NCI-H748 treated with DMSO at 0.1 percent for 48 hours (cell line): ENCODE data around the gene STK16.

Source experiments
- DNase-seq: peaks from one replicate; lab custom pipeline; 2025; lab: John Stamatoyannopoulos, UW

STK16 gene

GRCh38 chr2:219289195-219289536, 43.9 kb downstream of the STK16 start:
- DNase-seq, result no peak

- no peak for DNase-seq
Measured at GRCh38 chr2:219289537-219290361, 44.5 kb downstream of the STK16 start.

- DNase-seq, result no peak
Measured at GRCh38 chr2:219290381-219291171, 45.3 kb downstream of the STK16 start.

- no peak for DNase-seq
Measured at GRCh38 chr2:219291394-219291793, 46.1 kb downstream of the STK16 start.

- DNase-seq, result no peak
Measured at GRCh38 chr2:219291910-219292490, 46.7 kb downstream of the STK16 start.

- no peak for DNase-seq
Measured at GRCh38 chr2:219292616-219293015, 47.3 kb downstream of the STK16 start.

- DNase-seq, result no peak
Measured at GRCh38 chr2:219293736-219294231, 48.5 kb downstream of the STK16 start.

GRCh38 chr2:219294356-219295351, 49.4 kb downstream of the STK16 start:
- DNase-seq, result peak; percentile 72

- DNase-seq, result no peak
Measured at GRCh38 chr2:219296142-219296541, 50.9 kb downstream of the STK16 start.

GRCh38 chr2:219296631-219297391, 51.5 kb downstream of the STK16 start:
- DNase-seq, result no peak

- DNase-seq, result no peak
Measured at GRCh38 chr2:219297766-219298456, 52.6 kb downstream of the STK16 start.

GRCh38 chr2:219298759-219299371, 53.6 kb downstream of the STK16 start:
- peak; percentile 36 for DNase-seq

- no peak for DNase-seq
Measured at GRCh38 chr2:219299372-219299760, 54.1 kb downstream of the STK16 start.
